Measurements from ENCODE around the gene SPATS2L.

The SPATS2L gene

GRCh38 chr2:200525882-200526651, 219.6 kb downstream of the SPATS2L start, which contains the start of gene SGO2:
Gene SGO2, plus strand, starts transcription at chr2:200526207. Its CDS starts 6,769 bp downstream, at chr2:200532976.
- peak; percentile 70 for DNase-seq

- DNase-seq: no peak
These were observed 221.7 kb downstream of the SPATS2L start for GRCh38 chr2:200528228-200528627.

Measured in NCI-H1436 treated with DMSO at 0.1 percent for 48 hours (cell line).